ENCODE results near the gene TBC1D17. TPM values are rescaled to one million over a fixed set of nuclear protein-coding genes. Genes with fewer than 3 reads are reported as not detected.

Gene TBC1D17
- total and polyA plus RNA-seq, 10 of the 15 experiments (the other 5 are each of a cell fraction or from before 2014, with no cell fraction given): 0.42 to 20.4 (median 11.2) TPM

GRCh38 chr19:49911381-49912145 lies 34.1 kb downstream of the TBC1D17 start:
- peaks cover 65% of the 10 kb centered on the region for H3K79me2 ChIP-seq (ENCODE audit: control insufficient read depth, insufficient read depth, low read length)
- TF ChIP-seq DPF2 (IDR thresholded peaks at IDR 0.05) (no peak), ATF3 (IDR thresholded peaks at IDR 0.05; ENCODE audit: borderline replicate concordance, extremely low read depth, low read depth, low read length) (no peak), GATAD2B (conservative IDR thresholded peaks at IDR 0.05; ENCODE audit: low read depth) (0 out of 2 replicates have a peak, but pooled peaks have one; percentile 30), ASH2L (IDR thresholded peaks at IDR 0.05; ENCODE audit: borderline replicate concordance, low read depth) (no peak), SRF (IDR thresholded peaks at IDR 0.05; ENCODE audit: low read depth in 2 of 2, low read length in 2 of 2) (no peak), ZNF592 (IDR thresholded peaks at IDR 0.05) (no peak), RUNX3 (IDR thresholded peaks at IDR 0.05; ENCODE audit: low read length) (peak; percentile 56), BHLHE40 (IDR thresholded peaks at IDR 0.05; ENCODE audit: borderline replicate concordance in 1 of 2, low read depth in 2 of 2, low read length in 1 of 2) (peak; percentile 17 to 35; a peak in 1 of 4 replicates), RAD51 (IDR thresholded peaks at IDR 0.05) (no peak), TCF12 (IDR thresholded peaks at IDR 0.05; ENCODE audit: low read depth, low read length) (no peak), ATF2 (IDR thresholded peaks at IDR 0.05; ENCODE audit: low read length) (no peak; the same call in 1 of the 2 replicates), NR2C2 (IDR thresholded peaks at IDR 0.05; ENCODE audit: borderline replicate concordance, control insufficient read depth, insufficient read length, low read depth) (no peak), NFYB (IDR thresholded peaks at IDR 0.05; ENCODE audit: insufficient read depth, low read depth, low read length) (peak; percentile 9; the same call in 1 of the 2 replicates), NFYA (IDR thresholded peaks at IDR 0.05; ENCODE audit: borderline replicate concordance, low read depth, low read length) (no peak), MEF2B (IDR thresholded peaks at IDR 0.05; ENCODE audit: partially characterized antibody, poor library complexity, severe bottlenecking) (peak; percentile 14), IKZF2 (IDR thresholded peaks at IDR 0.05) (peak; percentile 79 to 81)

More at GRCh38 chr19:49911381-49912145, 34.1 kb downstream of the TBC1D17 start:
- Histone ChIP-seq H3K9ac (ENCODE audit: control insufficient read depth, insufficient read depth, low read length) (peak overlapping the region; percentile 44), H3K4me2 (ENCODE audit: control insufficient read depth, insufficient read depth) (peak overlapping the region; percentile 66), H2AFZ (ENCODE audit: control insufficient read depth, low read depth, low read length) (no peak overlapping the region; the same call in 1 of the 2 replicates), H3K4me1 (ENCODE audit: control insufficient read depth, insufficient read depth, low read length) (peaks cover 61% of the 10 kb centered on the region), H3K27me3 (replicated peaks in 1 of 2; ENCODE audit: control insufficient read depth in 2 of 2, insufficient read depth in 2 of 2, low read length in 1 of 2) (no peaks in the 10 kb centered on the region), H3K4me3 (peak overlapping the region; percentile 49; the same call in 1 of the 2 replicates), H3K36me3 (ENCODE audit: control insufficient read depth in 2 of 2, insufficient read depth in 2 of 2, low read length in 1 of 2) (peaks cover 36 to 40% of the 10 kb centered on the region in 2 experiments), H3K9me3 (replicated peaks; ENCODE audit: control insufficient read depth, insufficient read depth, low read length) (no peaks in the 10 kb centered on the region; the same call in 2 of the 3 replicates), H4K20me1 (ENCODE audit: control insufficient read depth, insufficient read depth) (peaks cover 3% of the 10 kb centered on the region; the same call in 1 of the 2 replicates), H3K27ac (ENCODE audit: control insufficient read depth, insufficient read depth) (peak overlapping the region; percentile 76)
- in situ Hi-C loops (cut with MboI): no loop called here
- ChIA-PET SMC1A (ENCODE audit: uncharacterized antibody, unreplicated experiment) (interaction anchor here (0.7 to 8.8 kb wide), 13 partner anchors 9 to 433 kb away, joined by 3 to 110 read pairs (median 4); partner anchors contain the start of genes AKT1S1, ATF5, IL4I1 and NUP62), CTCF (interaction anchor here (0.6 to 9.0 kb wide), 10 partner anchors 9 to 152 kb away, joined by 3 to 71 read pairs (median 4); partner anchors contain the start of genes ATF5, IL4I1 and NUP62), POLR2A (interaction anchor here (0.6 to 6.6 kb wide), 21 partner anchors 8 to 891 kb away, joined by 3 to 116 read pairs (median 4); partner anchors contain the start of genes AKT1S1, ATF5, IL4I1 and NUP62), RAD21 (ENCODE audit: unreplicated experiment) (interaction anchor here (0.6 to 4.9 kb wide), 17 partner anchors 11 to 1590 kb away, joined by 3 to 40 read pairs (median 5); partner anchors contain the start of genes AKT1S1, ATF5, IL4I1 and NUP62)
- BruUV-seq (replicated peaks): TSS peak; percentile 96
- intact Hi-C loops (cut with micrococcal nuclease; ENCODE audit: unreplicated experiment): loop anchor here (1.0 kb wide), 1 partner anchor 14 kb away; no protein-coding TSS in a partner anchor
- WGBS (ENCODE audit: insufficient coverage, insufficient replicate concordance, low lambda C conversion rate, missing lambda C conversion rate): 9% methylated on average over 9 of the region's 9 CpGs
- FAIRE-seq (peak; percentile 92), ATAC-seq (peak; percentile 86), DNase-seq (ENCODE audit: low read depth, low spot score) (peak; percentile 83)
